Panc1 (cell line): ENCODE measurements around the gene MCM5. TPM values are rescaled to one million over a fixed set of nuclear protein-coding genes. Genes with fewer than 3 reads are reported as not detected.

Experiments used
- ATAC-seq: fragments of 200-7000 bp; cut with Tn5 transposase; 2 replicates; pipeline ENCODE4 v1.9.1; 2020; ENCODE audit warnings: mild to moderate bottlenecking, moderate library complexity
- BruUV-seq: library from RNA; stranded (reverse); fragments of 400-500 nt; replicated peaks from 2 replicates; lab custom pipeline; 2021; lab: Mats Ljungman, UMichigan
- CTCF ChIA-PET: fragments of 300-600 bp; sonication (Branson Sonifier 250); formaldehyde crosslinking; loops from one replicate; lab custom pipeline; 2022; ENCODE audit warnings: antibody characterized with exemption; lab: Charles Lee
- POLR2A ChIA-PET: fragments of 300-600 bp; sonication (Branson Sonifier 250); formaldehyde crosslinking; loops from one replicate; lab custom pipeline; 2022; ENCODE audit warnings: antibody characterized with exemption; lab: Charles Lee
- DNase-seq: peaks from one replicate; pipeline ENCODE4 v3.0.0-alpha.2; 2010; ENCODE audit warnings: low read depth, low spot score
- H3K27ac ChIP-seq: 2 replicates; pipeline ENCODE4 v1.5.1; 2011; ENCODE audit warnings: mild to moderate bottlenecking, low read length, inconsistent platforms
- H3K27me3 ChIP-seq: fragments of 200-500 bp; sonication (Bioruptor generic); 2 replicates; pipeline ENCODE4 v1.6.0; 2014; ENCODE audit warnings: low read length, inconsistent platforms; ENCODE audit not compliant: control insufficient read depth, insufficient read depth
- H3K36me3 ChIP-seq: fragments of 200-500 bp; sonication (Bioruptor generic); 2 replicates; pipeline ENCODE4 v1.5.1; 2014; ENCODE audit warnings: inconsistent platforms, mild to moderate bottlenecking, low read length, moderate library complexity; ENCODE audit not compliant: control insufficient read depth, insufficient read depth
- H3K4me1 ChIP-seq: 2 replicates; pipeline ENCODE4 v1.5.1; 2011; ENCODE audit warnings: inconsistent platforms, mild to moderate bottlenecking, low read length, moderate library complexity; ENCODE audit not compliant: control insufficient read depth, insufficient read depth
- H3K4me3 ChIP-seq, 2 experiments: 2 replicates each; pipeline ENCODE4 v1.5.1; 2011 to 2012; ENCODE audit warnings: low read depth in 2 of 2, low read length in 2 of 2, mild to moderate bottlenecking in 2 of 2, inconsistent platforms in 1 of 2, moderate library complexity in 1 of 2
- H3K9me3 ChIP-seq: fragments of 200-500 bp; sonication (Bioruptor generic); 2 replicates; pipeline ENCODE4 v1.5.1; 2014; ENCODE audit warnings: low read depth, mild to moderate bottlenecking, inconsistent platforms, low read length, moderate library complexity; ENCODE audit not compliant: control insufficient read depth, insufficient read depth
- CTCF ChIP-seq: fragments of 450-650 bp; IDR thresholded peaks from 2 replicates; pipeline ENCODE4 v1.5.1; 2017; ENCODE audit warnings: mild to moderate bottlenecking
- POLR2AphosphoS5 ChIP-seq: IDR thresholded peaks from 2 replicates; pipeline ENCODE4 v1.6.1; 2012; ENCODE audit warnings: mild to moderate bottlenecking, low read depth, low read length, moderate library complexity
- SIN3A ChIP-seq: IDR thresholded peaks from 2 replicates; pipeline ENCODE4 v1.6.1; 2012; ENCODE audit warnings: low read depth, mild to moderate bottlenecking, low read length, moderate library complexity, borderline replicate concordance; ENCODE audit not compliant: insufficient read depth
- TCF7L2 ChIP-seq: IDR thresholded peaks from 2 replicates; pipeline ENCODE4 v1.6.1; 2011; ENCODE audit warnings: mild to moderate bottlenecking, low read depth, low read length, inconsistent platforms
- in situ Hi-C: cut with HindIII; loops from 2 replicates; pipeline ENCODE4 v1.10.0; 2016; ENCODE audit warnings: low sequenced_read_pairs, low pct_unique_long_range_greater_than_20kb
- intact Hi-C: fragments of 100-400 bp; cut with micrococcal nuclease; formaldehyde crosslinking; loops from one replicate; pipeline ENCODE4 v1.10.0; 2022; ENCODE audit not compliant: unreplicated experiment
- total RNA-seq: library from RNA; stranded (reverse); gene quantifications from one replicate; pipeline ENCODE4 v1.2.1, GENCODE V29; 2021; ENCODE audit not compliant: unreplicated experiment
- TF ChIP-seq, protein P1 (sequence below), 2 experiments: IDR thresholded peaks; 2 replicates each; pipeline ENCODE4 v1.6.1; 2011 to 2012; ENCODE audit warnings: low read depth in 2 of 2, control low read depth in 1 of 2, low read length in 1 of 2, mild to moderate bottlenecking in 1 of 2, moderate library complexity in 1 of 2; ENCODE audit not compliant: insufficient read depth in 1 of 2

MCM5 gene
- total RNA-seq, 1 experiment from 2014 or later, result 122 TPM

- ChIA-PET POLR2A (no interaction called here), CTCF (interaction anchor here (0.7 kb wide), 1 partner anchor 69 kb away, joined by 3 read pairs; no protein-coding TSS in a partner anchor)
- no peaks in the 10 kb centered on the region for H3K4me1 ChIP-seq
- DNase-seq (no peak), ATAC-seq (no peak)
- TF ChIP-seq POLR2AphosphoS5, result no peak
- TF ChIP-seq SIN3A, result no peak
- no peak for TF ChIP-seq CTCF
- TF ChIP-seq, protein P1, sequence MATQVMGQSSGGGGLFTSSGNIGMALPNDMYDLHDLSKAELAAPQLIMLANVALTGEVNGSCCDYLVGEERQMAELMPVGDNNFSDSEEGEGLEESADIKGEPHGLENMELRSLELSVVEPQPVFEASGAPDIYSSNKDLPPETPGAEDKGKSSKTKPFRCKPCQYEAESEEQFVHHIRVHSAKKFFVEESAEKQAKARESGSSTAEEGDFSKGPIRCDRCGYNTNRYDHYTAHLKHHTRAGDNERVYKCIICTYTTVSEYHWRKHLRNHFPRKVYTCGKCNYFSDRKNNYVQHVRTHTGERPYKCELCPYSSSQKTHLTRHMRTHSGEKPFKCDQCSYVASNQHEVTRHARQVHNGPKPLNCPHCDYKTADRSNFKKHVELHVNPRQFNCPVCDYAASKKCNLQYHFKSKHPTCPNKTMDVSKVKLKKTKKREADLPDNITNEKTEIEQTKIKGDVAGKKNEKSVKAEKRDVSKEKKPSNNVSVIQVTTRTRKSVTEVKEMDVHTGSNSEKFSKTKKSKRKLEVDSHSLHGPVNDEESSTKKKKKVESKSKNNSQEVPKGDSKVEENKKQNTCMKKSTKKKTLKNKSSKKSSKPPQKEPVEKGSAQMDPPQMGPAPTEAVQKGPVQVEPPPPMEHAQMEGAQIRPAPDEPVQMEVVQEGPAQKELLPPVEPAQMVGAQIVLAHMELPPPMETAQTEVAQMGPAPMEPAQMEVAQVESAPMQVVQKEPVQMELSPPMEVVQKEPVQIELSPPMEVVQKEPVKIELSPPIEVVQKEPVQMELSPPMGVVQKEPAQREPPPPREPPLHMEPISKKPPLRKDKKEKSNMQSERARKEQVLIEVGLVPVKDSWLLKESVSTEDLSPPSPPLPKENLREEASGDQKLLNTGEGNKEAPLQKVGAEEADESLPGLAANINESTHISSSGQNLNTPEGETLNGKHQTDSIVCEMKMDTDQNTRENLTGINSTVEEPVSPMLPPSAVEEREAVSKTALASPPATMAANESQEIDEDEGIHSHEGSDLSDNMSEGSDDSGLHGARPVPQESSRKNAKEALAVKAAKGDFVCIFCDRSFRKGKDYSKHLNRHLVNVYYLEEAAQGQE (IDR thresholded peaks at IDR 0.05; ENCODE audit: insufficient read depth in 1 of 2, low read depth in 2 of 2, low read length in 1 of 2), result no peak
- no peaks in the 10 kb centered on the region for H3K27me3 ChIP-seq
- H3K4me3 ChIP-seq, result no peak overlapping the region
- intact Hi-C loops (no loop called here), in situ Hi-C loops (no loop called here)
- no TSS peak for BruUV-seq
- no peak overlapping the region for H3K27ac ChIP-seq
- peaks cover 3% of the 10 kb centered on the region; the same call in 1 of the 2 replicates for H3K36me3 ChIP-seq
- no peaks in the 10 kb centered on the region for H3K9me3 ChIP-seq
These were observed 19.8 kb downstream of the MCM5 start for GRCh38 chr22:35419756-35420155.

DNA sequence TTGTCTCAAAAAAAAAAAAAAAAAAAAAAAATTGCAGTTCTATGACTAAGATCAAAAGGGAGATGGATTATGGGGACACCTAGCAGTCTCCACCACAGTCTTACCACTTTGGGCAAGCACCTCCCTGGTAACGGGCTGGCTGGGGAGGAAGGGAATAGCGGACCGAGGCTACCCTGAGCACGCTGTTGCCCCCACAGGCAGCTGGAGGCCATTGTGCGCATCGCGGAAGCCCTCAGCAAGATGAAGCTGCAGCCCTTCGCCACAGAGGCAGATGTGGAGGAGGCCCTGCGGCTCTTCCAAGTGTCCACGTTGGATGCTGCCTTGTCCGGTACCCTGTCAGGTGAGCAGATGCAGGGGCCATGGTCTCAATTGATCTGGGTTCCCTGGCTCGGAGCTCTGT is 21.2 kb downstream of the MCM5 start:
- ATAC-seq, result no peak
- POLR2A ChIA-PET, result interaction anchor here (0.7 kb wide), 1 partner anchor 228 kb away, joined by 11 read pairs; no protein-coding TSS in a partner anchor
- Histone ChIP-seq H3K27me3 (no peaks in the 10 kb centered on the region), H3K4me1 (0 out of 2 replicates have a peak, but pooled peaks cover 3% of the 10 kb centered on the region), H3K9me3 (no peaks in the 10 kb centered on the region), H3K4me3 (no peak overlapping the region), H3K36me3 (no peaks in the 10 kb centered on the region), H3K27ac (no peak overlapping the region)
- in situ Hi-C loops (no loop called here), intact Hi-C loops (no loop called here)
- CTCF ChIA-PET, result interaction anchor here (0.7 kb wide), 1 partner anchor 69 kb away, joined by 3 read pairs; no protein-coding TSS in a partner anchor
- DNase-seq, result no peak
- TF ChIP-seq TCF7L2, result no peak
- no peak for TF ChIP-seq CTCF
- no peak for TF ChIP-seq POLR2AphosphoS5
- TF ChIP-seq SIN3A, result no peak
- TF ChIP-seq, protein P1 (IDR thresholded peaks at IDR 0.05; ENCODE audit: insufficient read depth in 1 of 2, low read depth in 2 of 2, low read length in 1 of 2), result no peak
- BruUV-seq, result no TSS peak
